Measurements from ENCODE around the gene TRPM3. TPM values are rescaled to one million over a fixed set of nuclear protein-coding genes. Genes with fewer than 3 reads are reported as not detected.

TRPM3 gene
- total and polyA plus RNA-seq, 2 of the 8 experiments (the other 6 are each of a cell fraction or from before 2014, with no cell fraction given) = 2.4 to 10.9 TPM

- Histone ChIP-seq H2BK120ac (replicated peaks; ENCODE audit: low read depth, low read length) (no peak overlapping the region), H2AFZ (ENCODE audit: low read length) (no peak overlapping the region), H3K27me3 (replicated peaks in 1 of 4; ENCODE audit: control insufficient read depth in 3 of 4, extremely low read depth in 1 of 4, insufficient read depth in 3 of 4, low read length in 3 of 4) (no peaks in the 10 kb centered on the region), H4K91ac (replicated peaks; ENCODE audit: insufficient read length, low read length) (no peak overlapping the region), H2BK15ac (ENCODE audit: low read length) (no peak overlapping the region), H3K56ac (replicated peaks; ENCODE audit: insufficient read length, low read depth, low read length) (no peak overlapping the region), H3K27ac (ENCODE audit: low read depth, low read length) (no peak overlapping the region), H3K36me3 (ENCODE audit: control insufficient read depth in 2 of 4, insufficient read depth in 4 of 4, low read length in 3 of 4) (no peaks in the 10 kb centered on the region), H2BK20ac (ENCODE audit: low read length) (no peak overlapping the region), H4K5ac (ENCODE audit: insufficient read length, low read depth, low read length) (no peak overlapping the region), H3K79me1 (ENCODE audit: low read depth, low read length) (no peaks in the 10 kb centered on the region), H3K79me2 (ENCODE audit: control insufficient read depth in 1 of 2, insufficient read depth in 2 of 2, low read length in 2 of 2) (no peaks in the 10 kb centered on the region), H3K4me2 (ENCODE audit: insufficient read depth in 1 of 2, low read depth in 2 of 2, low read length in 2 of 2) (no peak overlapping the region), H4K20me1 (replicated peaks in 1 of 2; ENCODE audit: control insufficient read depth in 1 of 2, insufficient read depth in 2 of 2, low read length in 2 of 2) (no peaks in the 10 kb centered on the region), H3K4me3 (ENCODE audit: extremely low read depth in 1 of 4, insufficient read depth in 2 of 4, low read depth in 3 of 4, low read length in 4 of 4) (no peak overlapping the region), H4K8ac (ENCODE audit: extremely low read depth, insufficient read depth, low read length) (no peak overlapping the region), H2AK5ac (ENCODE audit: low read depth, low read length) (no peak overlapping the region), H3K9ac (replicated peaks in 1 of 4; ENCODE audit: extremely low read depth in 1 of 4, low read depth in 3 of 4, low read length in 3 of 4) (no peak overlapping the region), H3K9me3 (ENCODE audit: insufficient read depth in 2 of 2, low read depth in 1 of 2, low read length in 1 of 2) (peaks cover 0 to 3% of the 10 kb centered on the region in 2 experiments; a peak in 1 of 4 replicates), H3K14ac (ENCODE audit: insufficient read length) (no peak overlapping the region), H2BK5ac (ENCODE audit: low read depth, low read length) (no peak overlapping the region), H3K4me1 (replicated peaks in 1 of 4; ENCODE audit: control insufficient read depth in 3 of 4, insufficient read depth in 4 of 4, low read length in 3 of 4) (no peaks in the 10 kb centered on the region), H3K23ac (ENCODE audit: insufficient read length) (no peak overlapping the region), H3K4ac (replicated peaks; ENCODE audit: insufficient read length, low read depth, low read length) (no peak overlapping the region), H3K18ac (ENCODE audit: extremely low read depth, low read length) (no peak overlapping the region), H3K23me2 (ENCODE audit: low read depth, low read length) (no peaks in the 10 kb centered on the region), H2BK12ac (ENCODE audit: low read depth, low read length) (no peak overlapping the region)
- WGBS, 2 experiments (ENCODE audit: extremely low coverage in 1 of 2, insufficient coverage in 1 of 2, insufficient read length in 1 of 2, insufficient replicate concordance in 2 of 2, low coverage in 1 of 2, low lambda C conversion rate in 2 of 2, missing lambda C conversion rate in 1 of 2) = 92% methylated on average over 6 of the region's 6 CpGs; no CpG with 5 or more reads in 1 of the 2 experiments
- no peak for DNase-seq (ENCODE audit: low read depth in 1 of 2, low spot score in 2 of 2)
- ChIA-PET CTCF (ENCODE audit: partially characterized antibody) (interaction anchor here (0.8 kb wide), 1 partner anchor 20 kb away, joined by 3 read pairs; no protein-coding TSS in a partner anchor), POLR2A (ENCODE audit: partially characterized antibody) (no interaction called here)
- TF ChIP-seq HDAC2 (IDR thresholded peaks at IDR 0.05; ENCODE audit: borderline replicate concordance in 1 of 2, low read depth in 2 of 2, low read length in 2 of 2) (no peak), POU5F1 (IDR thresholded peaks at IDR 0.05; ENCODE audit: low read depth, low read length) (no peak), TAF1 (IDR thresholded peaks at IDR 0.05; ENCODE audit: low read depth, low read length) (no peak), SAP30 (IDR thresholded peaks at IDR 0.05; ENCODE audit: insufficient read depth, insufficient replicate concordance, low read length) (no peak), SIX5 (IDR thresholded peaks at IDR 0.05; ENCODE audit: low read depth, low read length) (no peak), SIN3A (conservative IDR thresholded peaks at IDR 0.05 in 1 of 2, IDR thresholded peaks at IDR 0.05 in 1 of 2; ENCODE audit: low read depth in 1 of 2, low read length in 2 of 2) (no peak), FOSL1 (IDR thresholded peaks at IDR 0.05; ENCODE audit: insufficient read depth, low read depth, low read length) (no peak), CREB1 (IDR thresholded peaks at IDR 0.05) (no peak), CBX8 (IDR thresholded peaks at IDR 0.05; ENCODE audit: borderline replicate concordance, low read depth, low read length) (no peak), CEBPB (IDR thresholded peaks at IDR 0.05; ENCODE audit: low read depth, low read length) (no peak), KDM1A (IDR thresholded peaks at IDR 0.05; ENCODE audit: borderline replicate concordance, low read length) (no peak), TBP (IDR thresholded peaks at IDR 0.05; ENCODE audit: low read depth, low read length) (no peak), NRF1 (IDR thresholded peaks at IDR 0.05; ENCODE audit: low read depth, low read length) (no peak), POLR2A (IDR thresholded peaks at IDR 0.05; ENCODE audit: control extremely low read depth in 1 of 2, low read depth in 2 of 2, low read length in 2 of 2) (no peak)
- FAIRE-seq = no peak
Measured at GRCh38 chr9:70529377-70529776, 592.0 kb downstream of the TRPM3 start.

Data from H1 (cell line).